HepG2 (cell line): ENCODE data around the gene PCNT. TPM values are rescaled to one million over a fixed set of nuclear protein-coding genes. Genes with fewer than 3 reads are reported as not detected.
A peak's percentile ranks its signal among the peaks of the same experiment; 100 is the strongest.

ENCODE experiments used
- CBX5 ChIP-seq: sonication (generic); formaldehyde crosslinking; IDR thresholded peaks from 2 replicates; pipeline ENCODE4 v1.4.0; 2020; ENCODE audit warnings: missing genetic modification reagents, borderline replicate concordance
- EP300 ChIP-seq, 3 experiments: sonication (generic) in 1 of 3; formaldehyde crosslinking in 1 of 3; IDR thresholded peaks; 2 replicates each; pipeline versions ENCODE4 v1.5.1 to v1.6.1; 2011 to 2020; ENCODE audit warnings: low read depth in 2 of 3, low read length in 2 of 3, borderline replicate concordance in 1 of 3, improper control_type of control experiment in 1 of 3, mild to moderate bottlenecking in 1 of 3, missing genetic modification reagents in 1 of 3, moderate library complexity in 1 of 3
- KDM3A ChIP-seq: IDR thresholded peaks from 2 replicates; pipeline ENCODE4 v1.6.1; 2018; ENCODE audit warnings: low read depth, missing compliant biosample characterization
- NONO ChIP-seq, 2 experiments: fragments of 450-650 bp in 1 of 2; sonication (generic) in 1 of 2; formaldehyde crosslinking in 1 of 2; IDR thresholded peaks in 1 of 2; conservative IDR thresholded peaks in 1 of 2; 2 replicates each; pipeline versions ENCODE4 v1.6.1 to v1.8.0; 2017 to 2022; ENCODE audit warnings: mild to moderate bottlenecking in 1 of 2, missing genetic modification reagents in 1 of 2, moderate library complexity in 1 of 2
- POLR2A ChIP-seq, 2 experiments: IDR thresholded peaks; 2 replicates each; pipeline ENCODE4 v1.6.1; 2011; ENCODE audit warnings: low read depth in 2 of 2, low read length in 2 of 2, mild to moderate bottlenecking in 1 of 2, moderate library complexity in 1 of 2; ENCODE audit not compliant: insufficient read depth in 1 of 2
- TAF1 ChIP-seq: sonication (generic); formaldehyde crosslinking; IDR thresholded peaks from 2 replicates; pipeline ENCODE4 v1.4.0; 2020; ENCODE audit warnings: missing genetic modification reagents
- ZNF34 ChIP-seq: sonication (generic); formaldehyde crosslinking; IDR thresholded peaks from 2 replicates; pipeline ENCODE4 v1.4.0; 2020; ENCODE audit warnings: mild to moderate bottlenecking, missing genetic modification reagents, borderline replicate concordance
- ZNF724P ChIP-seq: sonication (generic); formaldehyde crosslinking; IDR thresholded peaks from 2 replicates; pipeline ENCODE4 v1.8.0; 2022; ENCODE audit warnings: missing genetic modification reagents, borderline replicate concordance
- ZNF776 ChIP-seq: sonication (generic); formaldehyde crosslinking; IDR thresholded peaks from 2 replicates; pipeline ENCODE4 v1.4.0; 2020; ENCODE audit warnings: mild to moderate bottlenecking, missing genetic modification reagents
- ZNF850 ChIP-seq: sonication (generic); formaldehyde crosslinking; conservative IDR thresholded peaks from 2 replicates; pipeline ENCODE4 v1.9.0; 2021; ENCODE audit warnings: mild to moderate bottlenecking, missing genetic modification reagents
- polyA plus RNA-seq, 8 experiments: library from polyadenylated mRNA; depleted of rRNA in 3 of 8; stranded (reverse) in 7 of 8; unstranded in 1 of 8; fragments of >200 nt; fragmentation: Illumina TruSeq in 4 of 8; extraction: Trizol in 4 of 8; gene quantifications; 2 replicates each; pipeline versions ENCODE4 v1.2.1 to v1.2.3, GENCODE V29; 2011 to 2016; ENCODE audit warnings: low read depth in 4 of 8, missing spikeins in 1 of 8, mixed read lengths in 1 of 8; ENCODE audit not compliant: insufficient read depth in 1 of 8
- total RNA-seq, 5 experiments: library from RNA; depleted of rRNA; stranded (reverse); fragments of >200 nt; fragmentation: Illumina TruSeq; extraction: Trizol; gene quantifications; 2 replicates each; pipeline ENCODE4 v1.2.3, GENCODE V29; 2016; ENCODE audit warnings: low read depth in 1 of 5
- TF ChIP-seq, protein P1 (sequence below): sonication (generic); formaldehyde crosslinking; IDR thresholded peaks from 2 replicates; pipeline ENCODE4 v1.4.0; 2020; ENCODE audit warnings: missing genetic modification reagents, borderline replicate concordance
- TF ChIP-seq, protein P2 (sequence below): IDR thresholded peaks from 2 replicates; pipeline ENCODE4 v1.6.1; 2016; ENCODE audit warnings: missing compliant biosample characterization, missing genetic modification reagents, borderline replicate concordance
- TF ChIP-seq, protein P3 (sequence below): IDR thresholded peaks from 2 replicates; pipeline ENCODE4 v1.6.1; 2016; ENCODE audit warnings: missing compliant biosample characterization, missing genetic modification reagents, borderline replicate concordance
- TF ChIP-seq, protein P4 (sequence below): sonication (generic); formaldehyde crosslinking; IDR thresholded peaks from 2 replicates; pipeline ENCODE4 v1.5.0; 2020; ENCODE audit warnings: mild to moderate bottlenecking, missing genetic modification reagents, borderline replicate concordance
- TF ChIP-seq, protein P5 (sequence below): sonication (generic); formaldehyde crosslinking; IDR thresholded peaks from 2 replicates; pipeline ENCODE4 v1.5.1; 2020; ENCODE audit warnings: missing genetic modification reagents, mild to moderate bottlenecking, borderline replicate concordance

The PCNT gene
- total and polyA plus RNA-seq, 2 of the 13 experiments (the other 11 are each of a cell fraction or from before 2014, with no cell fraction given) = 5.6 to 12.4 TPM

DNA sequence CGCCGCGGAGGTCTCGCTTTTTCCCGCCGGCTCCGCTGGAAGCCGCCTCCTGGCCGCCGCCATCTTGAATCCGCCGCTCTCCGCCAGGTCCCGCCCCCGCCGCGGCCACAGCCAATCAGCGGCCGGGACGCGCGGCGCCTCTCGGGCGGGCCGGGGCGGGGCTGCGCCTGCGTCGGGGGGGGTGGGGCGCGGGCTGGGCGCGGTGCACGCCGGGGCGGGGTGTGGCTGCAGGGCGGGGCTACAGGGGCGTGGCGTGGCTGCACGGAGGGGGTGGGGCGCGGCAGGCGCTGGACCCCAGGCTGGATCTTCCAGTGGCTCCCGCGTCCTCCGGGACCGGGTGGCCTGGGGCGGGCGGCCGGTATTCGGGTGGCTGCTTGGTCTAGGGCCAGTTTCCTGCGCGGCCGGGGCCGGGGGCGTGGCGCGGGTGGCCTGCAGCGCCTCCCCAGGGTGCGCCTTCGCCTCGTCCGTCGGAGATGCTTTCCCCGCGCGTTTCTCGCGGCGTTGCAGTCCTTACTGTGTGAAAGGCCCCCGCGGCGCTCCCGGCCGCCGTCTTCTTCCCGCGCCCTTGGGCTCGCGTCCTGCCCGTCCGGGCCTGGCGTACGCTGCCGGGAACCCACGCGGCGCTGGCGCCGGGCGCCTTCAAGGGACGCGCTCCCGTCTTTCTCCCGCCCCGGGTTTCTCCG is 575 bp downstream of the PCNT start (continued):
- TF ChIP-seq, protein P1, sequence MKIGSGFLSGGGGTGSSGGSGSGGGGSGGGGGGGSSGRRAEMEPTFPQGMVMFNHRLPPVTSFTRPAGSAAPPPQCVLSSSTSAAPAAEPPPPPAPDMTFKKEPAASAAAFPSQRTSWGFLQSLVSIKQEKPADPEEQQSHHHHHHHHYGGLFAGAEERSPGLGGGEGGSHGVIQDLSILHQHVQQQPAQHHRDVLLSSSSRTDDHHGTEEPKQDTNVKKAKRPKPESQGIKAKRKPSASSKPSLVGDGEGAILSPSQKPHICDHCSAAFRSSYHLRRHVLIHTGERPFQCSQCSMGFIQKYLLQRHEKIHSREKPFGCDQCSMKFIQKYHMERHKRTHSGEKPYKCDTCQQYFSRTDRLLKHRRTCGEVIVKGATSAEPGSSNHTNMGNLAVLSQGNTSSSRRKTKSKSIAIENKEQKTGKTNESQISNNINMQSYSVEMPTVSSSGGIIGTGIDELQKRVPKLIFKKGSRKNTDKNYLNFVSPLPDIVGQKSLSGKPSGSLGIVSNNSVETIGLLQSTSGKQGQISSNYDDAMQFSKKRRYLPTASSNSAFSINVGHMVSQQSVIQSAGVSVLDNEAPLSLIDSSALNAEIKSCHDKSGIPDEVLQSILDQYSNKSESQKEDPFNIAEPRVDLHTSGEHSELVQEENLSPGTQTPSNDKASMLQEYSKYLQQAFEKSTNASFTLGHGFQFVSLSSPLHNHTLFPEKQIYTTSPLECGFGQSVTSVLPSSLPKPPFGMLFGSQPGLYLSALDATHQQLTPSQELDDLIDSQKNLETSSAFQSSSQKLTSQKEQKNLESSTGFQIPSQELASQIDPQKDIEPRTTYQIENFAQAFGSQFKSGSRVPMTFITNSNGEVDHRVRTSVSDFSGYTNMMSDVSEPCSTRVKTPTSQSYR (CRISPR knock-in tag) = peak; percentile 71; the same call in 1 of the 2 replicates
- TF ChIP-seq NONO (IDR thresholded peaks at IDR 0.05) (no peak), NONO (CRISPR knock-in tag; conservative IDR thresholded peaks at IDR 0.05) (peak; percentile 3; the same call in 1 of the 2 replicates), ZNF34 (CRISPR knock-in tag) (no peak), TAF1 (peak; percentile 52; the same call in 1 of the 2 replicates), POLR2A (IDR thresholded peaks at IDR 0.05; ENCODE audit: insufficient read depth in 1 of 2, low read depth in 2 of 2, low read length in 2 of 2) (peak in 1 of 2 experiments; percentile 54; a peak in 2 of 4 replicates), ZNF724P (0 out of 2 replicates have a peak, but pooled peaks have one; percentile 20), EP300 (IDR thresholded peaks at IDR 0.05; ENCODE audit: low read depth in 2 of 2, low read length in 2 of 2) (0 out of 4 replicates have a peak, but pooled peaks of 1 of the 2 experiments have one; percentile 2), EP300 (CRISPR knock-in tag; IDR thresholded peaks at IDR 0.05; ENCODE audit: borderline replicate concordance) (no peak), ZNF850 (CRISPR knock-in tag) (no peak), CBX5 (CRISPR knock-in tag) (no peak), KDM3A (CRISPR knock-in tag) (no peak), ZNF776 (CRISPR knock-in tag) (peak; percentile 11; the same call in 1 of the 2 replicates)
- TF ChIP-seq, protein P2, sequence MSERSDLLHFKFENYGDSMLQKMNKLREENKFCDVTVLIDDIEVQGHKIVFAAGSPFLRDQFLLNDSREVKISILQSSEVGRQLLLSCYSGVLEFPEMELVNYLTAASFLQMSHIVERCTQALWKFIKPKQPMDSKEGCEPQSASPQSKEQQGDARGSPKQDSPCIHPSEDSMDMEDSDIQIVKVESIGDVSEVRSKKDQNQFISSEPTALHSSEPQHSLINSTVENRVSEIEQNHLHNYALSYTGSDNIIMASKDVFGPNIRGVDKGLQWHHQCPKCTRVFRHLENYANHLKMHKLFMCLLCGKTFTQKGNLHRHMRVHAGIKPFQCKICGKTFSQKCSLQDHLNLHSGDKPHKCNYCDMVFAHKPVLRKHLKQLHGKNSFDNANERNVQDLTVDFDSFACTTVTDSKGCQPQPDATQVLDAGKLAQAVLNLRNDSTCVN (CRISPR knock-in tag) = no peak
- TF ChIP-seq, protein P3, sequence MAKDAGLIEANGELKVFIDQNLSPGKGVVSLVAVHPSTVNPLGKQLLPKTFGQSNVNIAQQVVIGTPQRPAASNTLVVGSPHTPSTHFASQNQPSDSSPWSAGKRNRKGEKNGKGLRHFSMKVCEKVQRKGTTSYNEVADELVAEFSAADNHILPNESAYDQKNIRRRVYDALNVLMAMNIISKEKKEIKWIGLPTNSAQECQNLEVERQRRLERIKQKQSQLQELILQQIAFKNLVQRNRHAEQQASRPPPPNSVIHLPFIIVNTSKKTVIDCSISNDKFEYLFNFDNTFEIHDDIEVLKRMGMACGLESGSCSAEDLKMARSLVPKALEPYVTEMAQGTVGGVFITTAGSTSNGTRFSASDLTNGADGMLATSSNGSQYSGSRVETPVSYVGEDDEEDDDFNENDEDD = peak; percentile 63; the same call in 1 of the 2 replicates
- TF ChIP-seq, protein P4, sequence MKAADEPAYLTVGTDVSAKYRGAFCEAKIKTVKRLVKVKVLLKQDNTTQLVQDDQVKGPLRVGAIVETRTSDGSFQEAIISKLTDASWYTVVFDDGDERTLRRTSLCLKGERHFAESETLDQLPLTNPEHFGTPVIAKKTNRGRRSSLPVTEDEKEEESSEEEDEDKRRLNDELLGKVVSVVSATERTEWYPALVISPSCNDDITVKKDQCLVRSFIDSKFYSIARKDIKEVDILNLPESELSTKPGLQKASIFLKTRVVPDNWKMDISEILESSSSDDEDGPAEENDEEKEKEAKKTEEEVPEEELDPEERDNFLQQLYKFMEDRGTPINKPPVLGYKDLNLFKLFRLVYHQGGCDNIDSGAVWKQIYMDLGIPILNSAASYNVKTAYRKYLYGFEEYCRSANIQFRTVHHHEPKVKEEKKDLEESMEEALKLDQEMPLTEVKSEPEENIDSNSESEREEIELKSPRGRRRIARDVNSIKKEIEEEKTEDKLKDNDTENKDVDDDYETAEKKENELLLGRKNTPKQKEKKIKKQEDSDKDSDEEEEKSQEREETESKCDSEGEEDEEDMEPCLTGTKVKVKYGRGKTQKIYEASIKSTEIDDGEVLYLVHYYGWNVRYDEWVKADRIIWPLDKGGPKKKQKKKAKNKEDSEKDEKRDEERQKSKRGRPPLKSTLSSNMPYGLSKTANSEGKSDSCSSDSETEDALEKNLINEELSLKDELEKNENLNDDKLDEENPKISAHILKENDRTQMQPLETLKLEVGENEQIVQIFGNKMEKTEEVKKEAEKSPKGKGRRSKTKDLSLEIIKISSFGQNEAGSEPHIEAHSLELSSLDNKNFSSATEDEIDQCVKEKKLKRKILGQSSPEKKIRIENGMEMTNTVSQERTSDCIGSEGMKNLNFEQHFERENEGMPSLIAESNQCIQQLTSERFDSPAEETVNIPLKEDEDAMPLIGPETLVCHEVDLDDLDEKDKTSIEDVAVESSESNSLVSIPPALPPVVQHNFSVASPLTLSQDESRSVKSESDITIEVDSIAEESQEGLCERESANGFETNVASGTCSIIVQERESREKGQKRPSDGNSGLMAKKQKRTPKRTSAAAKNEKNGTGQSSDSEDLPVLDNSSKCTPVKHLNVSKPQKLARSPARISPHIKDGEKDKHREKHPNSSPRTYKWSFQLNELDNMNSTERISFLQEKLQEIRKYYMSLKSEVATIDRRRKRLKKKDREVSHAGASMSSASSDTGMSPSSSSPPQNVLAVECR = peak; percentile 81
- TF ChIP-seq, protein P5, sequence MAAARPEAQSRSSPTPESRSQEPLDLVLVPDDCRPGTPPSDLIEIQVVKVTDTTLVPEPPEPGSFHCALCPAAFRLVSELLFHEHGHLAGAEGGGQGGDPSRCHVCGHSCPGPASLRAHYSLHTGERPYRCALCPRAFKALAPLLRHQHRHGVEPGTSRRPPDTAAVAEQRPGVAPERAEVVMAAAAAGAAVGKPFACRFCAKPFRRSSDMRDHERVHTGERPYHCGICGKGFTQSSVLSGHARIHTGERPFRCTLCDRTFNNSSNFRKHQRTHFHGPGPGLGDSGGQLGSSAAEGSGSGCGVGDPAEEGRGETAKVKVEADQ (CRISPR knock-in tag) = no peak
